K562 (cell line): ENCODE data around the gene POU2AF3.

Source experiments
- ARHGAP35 ChIP-seq: fragments of 450-650 bp; IDR thresholded peaks from 2 replicates; pipeline ENCODE4 v1.6.1; 2018; ENCODE audit not compliant: partially characterized antibody
- EGR1 ChIP-seq: fragments of 450-650 bp; conservative IDR thresholded peaks from 2 replicates; pipeline ENCODE4 v1.6.1; 2017; ENCODE audit warnings: mild to moderate bottlenecking
- MEF2D ChIP-seq: conservative IDR thresholded peaks from 2 replicates; pipeline ENCODE4 v1.6.1; 2016; ENCODE audit warnings: low read depth, missing genetic modification characterization, missing compliant biosample characterization
- NELFE ChIP-seq: IDR thresholded peaks from 2 replicates; pipeline ENCODE4 v1.6.1; 2011; ENCODE audit warnings: mild to moderate bottlenecking; ENCODE audit not compliant: insufficient read depth, insufficient read length
- TF ChIP-seq, protein P1 (sequence below): fragments of 450-650 bp; IDR thresholded peaks from 2 replicates; pipeline ENCODE4 v1.6.1; 2016
- TF ChIP-seq, protein P2 (sequence below): sonication (generic); formaldehyde crosslinking; IDR thresholded peaks from 2 replicates; pipeline ENCODE4 v1.8.0; 2022; ENCODE audit warnings: missing genetic modification reagents, mild to moderate bottlenecking, borderline replicate concordance
- TF ChIP-seq, protein P3 (sequence below), 2 experiments: IDR thresholded peaks in 1 of 2; conservative IDR thresholded peaks in 1 of 2; 2 replicates each; pipeline ENCODE4 v1.6.1; 2016; ENCODE audit warnings: low read depth in 2 of 2, mild to moderate bottlenecking in 1 of 2, missing compliant biosample characterization in 1 of 2, missing genetic modification characterization in 1 of 2, moderate library complexity in 1 of 2
- TF ChIP-seq, protein P4 (sequence below), 3 experiments: IDR thresholded peaks in 2 of 3; conservative IDR thresholded peaks in 1 of 3; 2 replicates each; pipeline ENCODE4 v1.5.1; 2011 to 2012; ENCODE audit warnings: low read length in 3 of 3, mild to moderate bottlenecking in 3 of 3, control low read depth in 2 of 3, improper control_type of control experiment in 1 of 3, inconsistent platforms in 1 of 3, low read depth in 1 of 3, mixed read lengths in 1 of 3, moderate library complexity in 1 of 3; ENCODE audit not compliant: insufficient read depth in 2 of 3

DNA sequence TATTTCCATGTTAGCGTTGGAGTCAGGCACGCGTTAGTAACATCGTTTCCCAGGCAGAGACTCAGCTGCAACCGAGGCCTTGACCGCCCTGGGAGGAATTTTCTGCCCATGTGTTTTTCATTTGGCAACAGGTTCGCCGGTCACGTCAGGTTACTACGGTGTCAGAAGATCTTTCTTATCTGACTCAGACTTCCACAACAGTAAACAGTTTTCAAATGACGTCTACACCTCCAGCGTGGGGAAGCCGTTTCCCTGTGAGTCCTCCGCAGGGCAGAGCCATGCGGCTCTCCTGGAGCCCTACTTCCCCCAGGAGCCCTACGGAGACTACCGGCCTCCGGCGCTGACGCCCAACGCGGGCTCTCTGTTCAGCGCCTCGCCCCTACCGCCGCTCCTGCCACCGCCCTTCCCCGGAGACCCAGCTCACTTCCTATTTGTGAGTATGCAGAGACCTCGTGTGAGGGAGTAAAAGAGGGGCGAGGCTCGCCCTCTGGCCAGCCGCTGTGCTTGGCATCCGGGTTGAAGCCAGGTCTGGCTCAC is 14.3 kb upstream of the POU2AF3 start:
- TF ChIP-seq, protein P1, sequence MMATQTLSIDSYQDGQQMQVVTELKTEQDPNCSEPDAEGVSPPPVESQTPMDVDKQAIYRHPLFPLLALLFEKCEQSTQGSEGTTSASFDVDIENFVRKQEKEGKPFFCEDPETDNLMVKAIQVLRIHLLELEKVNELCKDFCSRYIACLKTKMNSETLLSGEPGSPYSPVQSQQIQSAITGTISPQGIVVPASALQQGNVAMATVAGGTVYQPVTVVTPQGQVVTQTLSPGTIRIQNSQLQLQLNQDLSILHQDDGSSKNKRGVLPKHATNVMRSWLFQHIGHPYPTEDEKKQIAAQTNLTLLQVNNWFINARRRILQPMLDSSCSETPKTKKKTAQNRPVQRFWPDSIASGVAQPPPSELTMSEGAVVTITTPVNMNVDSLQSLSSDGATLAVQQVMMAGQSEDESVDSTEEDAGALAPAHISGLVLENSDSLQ: no peak
- TF ChIP-seq EGR1 (no peak), MEF2D (tag) (no peak), ARHGAP35 (no peak), NELFE (no peak)
- TF ChIP-seq, protein P2, sequence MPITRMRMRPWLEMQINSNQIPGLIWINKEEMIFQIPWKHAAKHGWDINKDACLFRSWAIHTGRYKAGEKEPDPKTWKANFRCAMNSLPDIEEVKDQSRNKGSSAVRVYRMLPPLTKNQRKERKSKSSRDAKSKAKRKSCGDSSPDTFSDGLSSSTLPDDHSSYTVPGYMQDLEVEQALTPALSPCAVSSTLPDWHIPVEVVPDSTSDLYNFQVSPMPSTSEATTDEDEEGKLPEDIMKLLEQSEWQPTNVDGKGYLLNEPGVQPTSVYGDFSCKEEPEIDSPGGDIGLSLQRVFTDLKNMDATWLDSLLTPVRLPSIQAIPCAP: no peak
- TF ChIP-seq, protein P3, sequence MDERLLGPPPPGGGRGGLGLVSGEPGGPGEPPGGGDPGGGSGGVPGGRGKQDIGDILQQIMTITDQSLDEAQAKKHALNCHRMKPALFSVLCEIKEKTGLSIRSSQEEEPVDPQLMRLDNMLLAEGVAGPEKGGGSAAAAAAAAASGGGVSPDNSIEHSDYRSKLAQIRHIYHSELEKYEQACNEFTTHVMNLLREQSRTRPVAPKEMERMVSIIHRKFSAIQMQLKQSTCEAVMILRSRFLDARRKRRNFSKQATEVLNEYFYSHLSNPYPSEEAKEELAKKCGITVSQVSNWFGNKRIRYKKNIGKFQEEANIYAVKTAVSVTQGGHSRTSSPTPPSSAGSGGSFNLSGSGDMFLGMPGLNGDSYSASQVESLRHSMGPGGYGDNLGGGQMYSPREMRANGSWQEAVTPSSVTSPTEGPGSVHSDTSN (CRISPR knock-in tag; IDR thresholded peaks at IDR 0.05; ENCODE audit: low read depth): no peak
- TF ChIP-seq, protein P3 (tag; conservative IDR thresholded peaks at IDR 0.05; ENCODE audit: low read depth): no peak
- TF ChIP-seq, protein P4, sequence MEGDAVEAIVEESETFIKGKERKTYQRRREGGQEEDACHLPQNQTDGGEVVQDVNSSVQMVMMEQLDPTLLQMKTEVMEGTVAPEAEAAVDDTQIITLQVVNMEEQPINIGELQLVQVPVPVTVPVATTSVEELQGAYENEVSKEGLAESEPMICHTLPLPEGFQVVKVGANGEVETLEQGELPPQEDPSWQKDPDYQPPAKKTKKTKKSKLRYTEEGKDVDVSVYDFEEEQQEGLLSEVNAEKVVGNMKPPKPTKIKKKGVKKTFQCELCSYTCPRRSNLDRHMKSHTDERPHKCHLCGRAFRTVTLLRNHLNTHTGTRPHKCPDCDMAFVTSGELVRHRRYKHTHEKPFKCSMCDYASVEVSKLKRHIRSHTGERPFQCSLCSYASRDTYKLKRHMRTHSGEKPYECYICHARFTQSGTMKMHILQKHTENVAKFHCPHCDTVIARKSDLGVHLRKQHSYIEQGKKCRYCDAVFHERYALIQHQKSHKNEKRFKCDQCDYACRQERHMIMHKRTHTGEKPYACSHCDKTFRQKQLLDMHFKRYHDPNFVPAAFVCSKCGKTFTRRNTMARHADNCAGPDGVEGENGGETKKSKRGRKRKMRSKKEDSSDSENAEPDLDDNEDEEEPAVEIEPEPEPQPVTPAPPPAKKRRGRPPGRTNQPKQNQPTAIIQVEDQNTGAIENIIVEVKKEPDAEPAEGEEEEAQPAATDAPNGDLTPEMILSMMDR (IDR thresholded peaks at IDR 0.05 in 2 of 3, conservative IDR thresholded peaks at IDR 0.05 in 1 of 3; ENCODE audit: insufficient read depth in 2 of 3, low read depth in 1 of 3, low read length in 3 of 3): no peak
